ENCODE results near the gene PIK3R6.

Gene PIK3R6

DNA sequence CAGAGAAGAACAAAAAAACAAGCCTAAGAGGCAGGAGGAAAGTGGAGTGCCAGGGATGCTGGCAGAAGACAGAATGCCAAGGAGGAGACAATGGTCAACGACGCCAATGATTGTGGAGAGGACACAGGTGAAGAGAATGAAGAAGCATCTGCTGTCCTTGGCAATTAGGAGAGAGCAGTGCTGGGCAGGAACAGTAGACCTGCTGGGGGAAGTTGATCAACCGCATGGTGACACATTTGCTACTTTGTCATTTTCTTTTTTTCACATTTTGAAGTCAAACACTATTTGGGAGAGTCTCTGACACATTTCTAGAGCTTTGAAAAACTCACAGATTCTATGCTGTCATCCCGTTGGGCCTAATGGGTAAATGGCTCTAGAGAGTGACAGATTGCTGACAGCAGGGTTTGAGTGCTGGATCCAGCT, 1.1 kb upstream of the PIK3R6 start:
- H3K4me3 ChIP-seq (ENCODE audit: low read depth, low read length) = no peak overlapping the region
- no peak for DNase-seq (ENCODE audit: low read depth)

DNA sequence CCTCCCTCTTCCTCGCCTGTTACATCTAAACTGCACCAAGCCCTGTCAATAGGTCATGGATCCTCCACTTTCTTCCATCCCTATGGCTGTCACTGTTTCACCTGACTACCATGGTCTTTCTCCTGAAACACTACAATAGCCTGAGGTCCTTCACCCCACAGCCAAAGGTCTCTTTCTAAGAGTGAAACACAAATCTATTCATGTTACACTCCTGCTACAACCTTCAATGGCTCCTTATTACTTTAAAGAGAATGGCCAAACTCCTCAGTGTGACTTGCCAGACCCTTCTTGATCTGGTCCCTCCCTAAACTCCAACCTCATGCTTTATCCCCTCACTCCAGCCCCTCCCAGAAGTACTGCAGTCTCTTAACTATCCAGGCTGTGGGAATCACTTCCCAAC, 618 bp upstream of the PIK3R6 start:
- no peak overlapping the region for H3K4me3 ChIP-seq (ENCODE audit: low read depth, low read length)
- TF ChIP-seq POLR2A (IDR thresholded peaks at IDR 0.05; ENCODE audit: extremely low read depth, insufficient read length) (no peak), MYC (IDR thresholded peaks at IDR 0.05; ENCODE audit: low read depth, low read length) (no peak)
- TF ChIP-seq, protein P1, sequence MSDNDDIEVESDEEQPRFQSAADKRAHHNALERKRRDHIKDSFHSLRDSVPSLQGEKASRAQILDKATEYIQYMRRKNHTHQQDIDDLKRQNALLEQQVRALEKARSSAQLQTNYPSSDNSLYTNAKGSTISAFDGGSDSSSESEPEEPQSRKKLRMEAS (IDR thresholded peaks at IDR 0.05; ENCODE audit: low read depth, low read length) = no peak
- TF ChIP-seq, protein P2, sequence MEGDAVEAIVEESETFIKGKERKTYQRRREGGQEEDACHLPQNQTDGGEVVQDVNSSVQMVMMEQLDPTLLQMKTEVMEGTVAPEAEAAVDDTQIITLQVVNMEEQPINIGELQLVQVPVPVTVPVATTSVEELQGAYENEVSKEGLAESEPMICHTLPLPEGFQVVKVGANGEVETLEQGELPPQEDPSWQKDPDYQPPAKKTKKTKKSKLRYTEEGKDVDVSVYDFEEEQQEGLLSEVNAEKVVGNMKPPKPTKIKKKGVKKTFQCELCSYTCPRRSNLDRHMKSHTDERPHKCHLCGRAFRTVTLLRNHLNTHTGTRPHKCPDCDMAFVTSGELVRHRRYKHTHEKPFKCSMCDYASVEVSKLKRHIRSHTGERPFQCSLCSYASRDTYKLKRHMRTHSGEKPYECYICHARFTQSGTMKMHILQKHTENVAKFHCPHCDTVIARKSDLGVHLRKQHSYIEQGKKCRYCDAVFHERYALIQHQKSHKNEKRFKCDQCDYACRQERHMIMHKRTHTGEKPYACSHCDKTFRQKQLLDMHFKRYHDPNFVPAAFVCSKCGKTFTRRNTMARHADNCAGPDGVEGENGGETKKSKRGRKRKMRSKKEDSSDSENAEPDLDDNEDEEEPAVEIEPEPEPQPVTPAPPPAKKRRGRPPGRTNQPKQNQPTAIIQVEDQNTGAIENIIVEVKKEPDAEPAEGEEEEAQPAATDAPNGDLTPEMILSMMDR (IDR thresholded peaks at IDR 0.05; ENCODE audit: low read depth, low read length) = no peak
- DNase-seq (ENCODE audit: low read depth) = no peak

More for the DNA sequence above, 1.1 kb upstream of the PIK3R6 start:
- TF ChIP-seq MYC (IDR thresholded peaks at IDR 0.05; ENCODE audit: low read depth, low read length) = no peak
- TF ChIP-seq, protein P2 (IDR thresholded peaks at IDR 0.05; ENCODE audit: low read depth, low read length) = no peak
- TF ChIP-seq POLR2A (IDR thresholded peaks at IDR 0.05; ENCODE audit: extremely low read depth, insufficient read length) = no peak
- TF ChIP-seq, protein P1 (IDR thresholded peaks at IDR 0.05; ENCODE audit: low read depth, low read length) = no peak

DNA sequence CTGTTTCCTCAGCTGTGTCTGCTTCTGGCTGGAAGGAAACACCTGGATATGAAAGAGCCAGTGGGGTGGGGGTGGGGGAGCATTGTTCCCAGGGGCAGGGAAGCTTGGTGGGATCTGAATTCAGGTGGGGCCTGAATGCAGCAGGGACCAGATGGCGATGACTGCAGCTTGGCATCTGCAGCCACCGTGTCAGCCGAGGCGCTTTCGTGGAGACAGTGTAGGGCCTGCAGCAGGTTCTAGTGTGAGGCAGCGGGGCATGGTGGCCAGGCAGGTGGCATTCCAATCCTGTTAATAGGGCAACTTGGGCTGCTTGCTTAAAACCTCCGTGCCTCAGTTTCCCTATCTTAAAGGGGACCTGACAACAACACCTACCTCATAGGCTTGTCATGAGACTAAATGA, 1.7 kb downstream of the PIK3R6 start:
- H3K4me3 ChIP-seq (ENCODE audit: low read depth, low read length) = no peak overlapping the region
- no peak for DNase-seq (ENCODE audit: low read depth)
- TF ChIP-seq, protein P2 (IDR thresholded peaks at IDR 0.05; ENCODE audit: low read depth, low read length) = no peak
- no peak for TF ChIP-seq MYC (IDR thresholded peaks at IDR 0.05; ENCODE audit: low read depth, low read length)
- TF ChIP-seq, protein P1 (IDR thresholded peaks at IDR 0.05; ENCODE audit: low read depth, low read length) = no peak

DNA sequence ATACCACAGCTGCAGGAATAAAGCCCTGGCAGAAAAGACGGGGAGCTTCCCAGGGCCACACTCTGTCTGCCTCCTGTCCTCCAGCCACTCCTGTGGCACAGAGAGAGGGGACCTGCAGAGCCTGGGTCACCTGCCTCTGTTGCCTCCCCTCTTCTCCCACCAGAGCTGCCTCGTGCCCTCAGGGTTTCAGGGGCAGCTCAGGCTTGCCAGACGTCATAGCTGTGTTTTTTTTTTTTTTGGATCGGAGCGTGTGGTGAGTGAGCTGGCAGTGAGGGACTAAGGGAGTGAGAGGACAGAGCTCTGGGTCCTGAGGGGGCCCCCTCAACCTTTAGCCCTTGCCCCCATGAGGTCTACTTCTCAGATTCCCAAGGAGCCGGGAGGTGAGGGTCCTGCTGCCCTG, 2.1 kb downstream of the PIK3R6 start:
- no peak overlapping the region for H3K4me3 ChIP-seq (ENCODE audit: low read depth, low read length)
- DNase-seq (ENCODE audit: low read depth) = no peak
- TF ChIP-seq, protein P2 (IDR thresholded peaks at IDR 0.05; ENCODE audit: low read depth, low read length) = no peak
- TF ChIP-seq POLR2A (IDR thresholded peaks at IDR 0.05; ENCODE audit: extremely low read depth, insufficient read length) = no peak
- no peak for TF ChIP-seq MYC (IDR thresholded peaks at IDR 0.05; ENCODE audit: low read depth, low read length)
- TF ChIP-seq, protein P1 (IDR thresholded peaks at IDR 0.05; ENCODE audit: low read depth, low read length) = no peak

DNA sequence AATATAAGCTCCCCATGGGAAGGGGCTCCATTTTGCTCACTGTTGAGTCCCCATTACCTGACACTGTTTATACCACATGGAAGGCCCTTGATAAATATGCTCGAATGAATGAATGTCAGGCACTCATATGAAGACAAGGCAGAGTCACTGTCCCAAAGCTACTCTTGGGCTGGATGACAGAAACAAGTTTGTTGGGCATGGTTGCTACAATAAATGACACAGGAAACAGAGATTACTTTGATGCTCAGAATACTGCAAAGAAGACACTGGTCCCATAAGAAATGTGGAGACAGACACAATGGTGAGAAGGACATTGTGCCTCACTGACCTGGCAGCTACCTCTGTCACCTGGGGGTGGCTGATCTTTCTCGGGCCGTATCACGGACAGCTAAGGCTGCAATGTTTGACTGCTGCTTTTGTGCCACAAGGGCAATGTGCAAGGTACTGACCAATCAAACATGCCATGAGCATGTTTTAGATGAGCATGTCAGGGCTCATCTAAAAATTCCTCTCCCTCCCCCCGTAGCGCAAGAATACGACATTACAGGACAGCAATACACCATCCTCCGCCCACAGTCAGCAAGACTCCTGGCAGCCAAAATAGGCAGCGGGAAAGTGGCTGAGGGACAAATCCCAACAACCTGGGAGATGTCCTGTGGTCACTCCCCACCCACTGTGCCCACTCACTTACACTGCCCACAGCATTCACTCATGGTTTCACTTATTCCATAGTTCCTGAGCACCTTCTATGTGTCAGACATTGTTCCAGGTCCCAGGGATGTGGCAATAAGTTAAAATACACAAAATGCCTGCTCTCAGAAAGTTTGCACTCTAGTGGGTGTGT, 5.0 kb downstream of the PIK3R6 start:
- TF ChIP-seq, protein P2 (IDR thresholded peaks at IDR 0.05; ENCODE audit: low read depth, low read length) = no peak
- TF ChIP-seq POLR2A (IDR thresholded peaks at IDR 0.05; ENCODE audit: extremely low read depth, insufficient read length) (no peak), MYC (IDR thresholded peaks at IDR 0.05; ENCODE audit: low read depth, low read length) (no peak)
- TF ChIP-seq, protein P1 (IDR thresholded peaks at IDR 0.05; ENCODE audit: low read depth, low read length) = no peak
- DNase-seq (ENCODE audit: low read depth) = no peak
- no peak overlapping the region for H3K4me3 ChIP-seq (ENCODE audit: low read depth, low read length)

Data from NB4 (cell line).